ENCODE measurements around the gene PAX3.

PAX3 gene

GRCh38 chr2:222239091-222239490 lies 59.7 kb downstream of the PAX3 start:
- Histone ChIP-seq H2AFZ (ENCODE audit: low read length) (no peak overlapping the region), H3K23ac (ENCODE audit: low read depth, low read length, poor library complexity) (no peak overlapping the region), H4K91ac (ENCODE audit: low read depth, low read length, poor library complexity) (no peak overlapping the region), H3K36me3 (replicated peaks in 1 of 2; ENCODE audit: control insufficient read depth in 2 of 2, insufficient read depth in 2 of 2, low read length in 2 of 2) (no peaks in the 10 kb centered on the region), H3K4me3 (ENCODE audit: low read length in 2 of 2) (no peak overlapping the region), H2BK12ac (ENCODE audit: low read length) (no peak overlapping the region), H2BK120ac (ENCODE audit: low read depth, low read length) (no peak overlapping the region), H3K4ac (ENCODE audit: low read length) (no peak overlapping the region), H4K8ac (ENCODE audit: low read depth, low read length) (no peak overlapping the region), H3K9me3 (replicated peaks in 1 of 2; ENCODE audit: control insufficient read depth in 2 of 2, insufficient read depth in 1 of 2, low read depth in 1 of 2, low read length in 2 of 2) (no peaks in the 10 kb centered on the region), H3K9ac (ENCODE audit: low read depth, low read length, poor library complexity) (no peak overlapping the region), H3K79me1 (ENCODE audit: low read depth, low read length) (no peaks in the 10 kb centered on the region), H2AK5ac (ENCODE audit: low read depth, low read length) (no peak overlapping the region), H3K4me2 (ENCODE audit: insufficient read depth, low read length, poor library complexity, severe bottlenecking) (peak overlapping the region; percentile 15), H3K4me1 (ENCODE audit: control insufficient read depth in 2 of 2, insufficient read depth in 1 of 2, low read depth in 1 of 2, low read length in 2 of 2) (peaks cover 0 to 16% of the 10 kb centered on the region in 2 donors), H3K18ac (ENCODE audit: low read length) (no peak overlapping the region), H3K14ac (ENCODE audit: low read length) (no peak overlapping the region), H2BK5ac (ENCODE audit: low read length) (no peak overlapping the region), H3K27ac (replicated peaks; ENCODE audit: low read length) (no peak overlapping the region), H2BK15ac (ENCODE audit: low read length) (no peak overlapping the region), H3K27me3 (ENCODE audit: control insufficient read depth in 3 of 3, insufficient read depth in 3 of 3, low read depth in 1 of 3, low read length in 3 of 3) (peaks cover 0 to 35% (median 5%) of the 10 kb centered on the region in 3 experiments)
- no CpG with 5 or more reads among the region's 4 CpGs for WGBS, 2 donors (ENCODE audit: extremely low coverage in 2 of 2, insufficient read length in 2 of 2, insufficient replicate concordance in 1 of 2)
- peak; percentile 43 for DNase-seq (ENCODE audit: low spot score)

GRCh38 chr2:222238072-222238471 lies 60.7 kb downstream of the PAX3 start:
- DNase-seq (ENCODE audit: low spot score), result no peak
- H3K27ac ChIP-seq (replicated peaks; ENCODE audit: low read length), result no peak overlapping the region
- H2AFZ ChIP-seq (ENCODE audit: low read length), result no peak overlapping the region
- peaks cover 0 to 35% (median 4%) of the 10 kb centered on the region in 3 experiments for H3K27me3 ChIP-seq (ENCODE audit: control insufficient read depth in 3 of 3, insufficient read depth in 3 of 3, low read depth in 1 of 3, low read length in 3 of 3)
- H4K91ac ChIP-seq (ENCODE audit: low read depth, low read length, poor library complexity), result no peak overlapping the region
- H2BK120ac ChIP-seq (ENCODE audit: low read depth, low read length), result no peak overlapping the region
- no peak overlapping the region for H3K9ac ChIP-seq (ENCODE audit: low read depth, low read length, poor library complexity)
- no peak overlapping the region for H3K18ac ChIP-seq (ENCODE audit: low read length)
- peaks cover 0 to 16% of the 10 kb centered on the region in 2 donors for H3K4me1 ChIP-seq (ENCODE audit: control insufficient read depth in 2 of 2, insufficient read depth in 1 of 2, low read depth in 1 of 2, low read length in 2 of 2)
- H2BK15ac ChIP-seq (ENCODE audit: low read length), result no peak overlapping the region
- H3K23ac ChIP-seq (ENCODE audit: low read depth, low read length, poor library complexity), result no peak overlapping the region
- no peak overlapping the region for H3K14ac ChIP-seq (ENCODE audit: low read length)
- no CpG with 5 or more reads among the region's 3 CpGs for WGBS, 2 donors (ENCODE audit: extremely low coverage in 2 of 2, insufficient read length in 2 of 2, insufficient replicate concordance in 1 of 2)
- no peak overlapping the region for H3K4me2 ChIP-seq (ENCODE audit: insufficient read depth, low read length, poor library complexity, severe bottlenecking)
- no peaks in the 10 kb centered on the region for H3K79me1 ChIP-seq (ENCODE audit: low read depth, low read length)
- no peak overlapping the region for H4K8ac ChIP-seq (ENCODE audit: low read depth, low read length)
- no peak overlapping the region for H3K4ac ChIP-seq (ENCODE audit: low read length)
- H3K36me3 ChIP-seq (replicated peaks in 1 of 2; ENCODE audit: control insufficient read depth in 2 of 2, insufficient read depth in 2 of 2, low read length in 2 of 2), result no peaks in the 10 kb centered on the region
- H2BK5ac ChIP-seq (ENCODE audit: low read length), result no peak overlapping the region
- H2AK5ac ChIP-seq (ENCODE audit: low read depth, low read length), result no peak overlapping the region
- no peaks in the 10 kb centered on the region for H3K9me3 ChIP-seq (replicated peaks in 1 of 2; ENCODE audit: control insufficient read depth in 2 of 2, insufficient read depth in 1 of 2, low read depth in 1 of 2, low read length in 2 of 2)
- H3K4me3 ChIP-seq (ENCODE audit: low read length in 2 of 2), result no peak overlapping the region
- no peak overlapping the region for H2BK12ac ChIP-seq (ENCODE audit: low read length)

GRCh38 chr2:222232839-222233238 lies 66.0 kb downstream of the PAX3 start:
- Histone ChIP-seq H3K23ac (ENCODE audit: low read depth, low read length, poor library complexity) (no peak overlapping the region), H2AK5ac (ENCODE audit: low read depth, low read length) (no peak overlapping the region), H2AFZ (ENCODE audit: low read length) (no peak overlapping the region), H3K14ac (ENCODE audit: low read length) (no peak overlapping the region), H3K9me3 (replicated peaks in 1 of 2; ENCODE audit: control insufficient read depth in 2 of 2, insufficient read depth in 1 of 2, low read depth in 1 of 2, low read length in 2 of 2) (no peaks in the 10 kb centered on the region), H2BK12ac (ENCODE audit: low read length) (no peak overlapping the region), H3K18ac (ENCODE audit: low read length) (no peak overlapping the region), H3K79me1 (ENCODE audit: low read depth, low read length) (no peaks in the 10 kb centered on the region), H3K4ac (ENCODE audit: low read length) (no peak overlapping the region), H4K8ac (ENCODE audit: low read depth, low read length) (no peak overlapping the region), H3K36me3 (replicated peaks in 1 of 2; ENCODE audit: control insufficient read depth in 2 of 2, insufficient read depth in 2 of 2, low read length in 2 of 2) (no peaks in the 10 kb centered on the region), H3K4me2 (ENCODE audit: insufficient read depth, low read length, poor library complexity, severe bottlenecking) (no peak overlapping the region), H2BK15ac (ENCODE audit: low read length) (no peak overlapping the region), H4K91ac (ENCODE audit: low read depth, low read length, poor library complexity) (no peak overlapping the region), H3K27ac (replicated peaks; ENCODE audit: low read length) (no peak overlapping the region), H3K4me1 (ENCODE audit: control insufficient read depth in 2 of 2, insufficient read depth in 1 of 2, low read depth in 1 of 2, low read length in 2 of 2) (no peaks in the 10 kb centered on the region), H2BK5ac (ENCODE audit: low read length) (no peak overlapping the region), H2BK120ac (ENCODE audit: low read depth, low read length) (no peak overlapping the region), H3K9ac (ENCODE audit: low read depth, low read length, poor library complexity) (no peak overlapping the region), H3K27me3 (ENCODE audit: control insufficient read depth in 3 of 3, insufficient read depth in 3 of 3, low read depth in 1 of 3, low read length in 3 of 3) (peaks cover 0 to 4% (median 0%) of the 10 kb centered on the region in 3 experiments), H3K4me3 (ENCODE audit: low read length in 2 of 2) (no peak overlapping the region)
- no peak for DNase-seq (ENCODE audit: low spot score)

- Histone ChIP-seq H3K79me1 (ENCODE audit: low read depth, low read length) (no peaks in the 10 kb centered on the region), H2BK5ac (ENCODE audit: low read length) (no peak overlapping the region), H3K36me3 (replicated peaks in 1 of 2; ENCODE audit: control insufficient read depth in 2 of 2, insufficient read depth in 2 of 2, low read length in 2 of 2) (no peaks in the 10 kb centered on the region), H3K23ac (ENCODE audit: low read depth, low read length, poor library complexity) (no peak overlapping the region), H3K4me3 (ENCODE audit: low read length in 2 of 2) (no peak overlapping the region), H2BK15ac (ENCODE audit: low read length) (no peak overlapping the region), H3K14ac (ENCODE audit: low read length) (no peak overlapping the region), H3K4ac (ENCODE audit: low read length) (no peak overlapping the region), H2BK12ac (ENCODE audit: low read length) (no peak overlapping the region), H4K8ac (ENCODE audit: low read depth, low read length) (no peak overlapping the region), H3K27ac (replicated peaks; ENCODE audit: low read length) (no peak overlapping the region), H3K27me3 (ENCODE audit: control insufficient read depth in 3 of 3, insufficient read depth in 3 of 3, low read depth in 1 of 3, low read length in 3 of 3) (peaks cover 0 to 4% (median 0%) of the 10 kb centered on the region in 3 experiments), H3K4me1 (ENCODE audit: control insufficient read depth in 2 of 2, insufficient read depth in 1 of 2, low read depth in 1 of 2, low read length in 2 of 2) (no peaks in the 10 kb centered on the region), H3K4me2 (ENCODE audit: insufficient read depth, low read length, poor library complexity, severe bottlenecking) (no peak overlapping the region), H3K9me3 (replicated peaks in 1 of 2; ENCODE audit: control insufficient read depth in 2 of 2, insufficient read depth in 1 of 2, low read depth in 1 of 2, low read length in 2 of 2) (no peaks in the 10 kb centered on the region), H4K91ac (ENCODE audit: low read depth, low read length, poor library complexity) (no peak overlapping the region), H2AFZ (ENCODE audit: low read length) (no peak overlapping the region), H3K18ac (ENCODE audit: low read length) (no peak overlapping the region), H3K9ac (ENCODE audit: low read depth, low read length, poor library complexity) (no peak overlapping the region), H2AK5ac (ENCODE audit: low read depth, low read length) (no peak overlapping the region), H2BK120ac (ENCODE audit: low read depth, low read length) (no peak overlapping the region)
- no peak for DNase-seq (ENCODE audit: low spot score)
- WGBS, 2 donors (ENCODE audit: extremely low coverage in 2 of 2, insufficient read length in 2 of 2, insufficient replicate concordance in 1 of 2), result no CpG with 5 or more reads among the region's 3 CpGs
Observed at GRCh38 chr2:222232372-222232771, 66.4 kb downstream of the PAX3 start.
